GM11168 (cell line): ENCODE measurements around the gene GRID2.

Experiments used
- in situ Hi-C: fragments of 300-500 bp; cut with MboI; formaldehyde crosslinking; loops from one replicate; pipeline ENCODE4 v1.12.0; 2022; ENCODE audit warnings: low sequenced_read_pairs; ENCODE audit not compliant: unreplicated experiment

GRID2 gene

GRCh38 chr4:93152491-93152890 is 848.7 kb downstream of the GRID2 start:
- in situ Hi-C loops = no loop called here

- in situ Hi-C loops = no loop called here
Observed at GRCh38 chr4:93157986-93158385, 854.2 kb downstream of the GRID2 start.

- in situ Hi-C loops = no loop called here
Observed at GRCh38 chr4:93168053-93168452, 864.3 kb downstream of the GRID2 start.

- in situ Hi-C loops = no loop called here
Observed at GRCh38 chr4:93169966-93170365, 866.2 kb downstream of the GRID2 start.

GRCh38 chr4:93174598-93174997 is 870.8 kb downstream of the GRID2 start:
- in situ Hi-C loops = no loop called here

- in situ Hi-C loops = no loop called here
Observed at GRCh38 chr4:93178279-93178678, 874.5 kb downstream of the GRID2 start.

GRCh38 chr4:93179044-93179443 is 875.3 kb downstream of the GRID2 start:
- in situ Hi-C loops = no loop called here

- in situ Hi-C loops = no loop called here
Observed at GRCh38 chr4:93182722-93183121, 879.0 kb downstream of the GRID2 start.

- in situ Hi-C loops = no loop called here
Observed at GRCh38 chr4:93183576-93183975, 879.8 kb downstream of the GRID2 start.

GRCh38 chr4:93184053-93184452 is 880.3 kb downstream of the GRID2 start:
- in situ Hi-C loops = no loop called here

GRCh38 chr4:93186846-93187245 is 883.1 kb downstream of the GRID2 start:
- in situ Hi-C loops = no loop called here

- in situ Hi-C loops = no loop called here
Observed at GRCh38 chr4:93187466-93187865, 883.7 kb downstream of the GRID2 start.

- in situ Hi-C loops = no loop called here
Observed at GRCh38 chr4:93187892-93188291, 884.1 kb downstream of the GRID2 start.

- in situ Hi-C loops = no loop called here
Observed at GRCh38 chr4:93199492-93199891, 895.7 kb downstream of the GRID2 start.

- in situ Hi-C loops = no loop called here
Observed at GRCh38 chr4:93201471-93202096, 897.8 kb downstream of the GRID2 start.

- in situ Hi-C loops = no loop called here
Observed at GRCh38 chr4:93203708-93204107, 899.9 kb downstream of the GRID2 start.

GRCh38 chr4:93212250-93212649 is 908.5 kb downstream of the GRID2 start:
- in situ Hi-C loops = no loop called here

- in situ Hi-C loops = no loop called here
Observed at GRCh38 chr4:93216646-93217045, 912.9 kb downstream of the GRID2 start.

GRCh38 chr4:93217431-93217830 is 913.7 kb downstream of the GRID2 start:
- in situ Hi-C loops = no loop called here

- in situ Hi-C loops = no loop called here
Observed at GRCh38 chr4:93221771-93222170, 918.0 kb downstream of the GRID2 start.

GRCh38 chr4:93228021-93228420 is 924.3 kb downstream of the GRID2 start:
- in situ Hi-C loops = no loop called here

GRCh38 chr4:93232883-93233282 is 929.1 kb downstream of the GRID2 start:
- in situ Hi-C loops = no loop called here

GRCh38 chr4:93237521-93237920 is 933.8 kb downstream of the GRID2 start:
- in situ Hi-C loops = no loop called here
